ENCODE results near the gene COL12A1. TPM values are rescaled to one million over a fixed set of nuclear protein-coding genes. Genes with fewer than 3 reads are reported as not detected.

COL12A1 gene
- total and polyA plus RNA-seq, 9 donors = 244 to 1,030 (median 553) TPM

GRCh38 chr6:75149240-75149639 is 56.6 kb downstream of the COL12A1 start:
- no peak for DNase-seq
- no CpG with 5 or more reads among the region's 1 CpG for WGBS (ENCODE audit: insufficient coverage)
- Histone ChIP-seq H3K36me3 (ENCODE audit: control insufficient read depth, insufficient read depth, low read length) (peaks cover 23% of the 10 kb centered on the region), H3K4me3 (ENCODE audit: low read length) (no peak overlapping the region), H3K27ac (ENCODE audit: low read length) (peak overlapping the region; percentile 6), H3K27me3 (ENCODE audit: control insufficient read depth, insufficient read depth, low read length) (no peaks in the 10 kb centered on the region), H3K9me3 (replicated peaks; ENCODE audit: control insufficient read depth, low read depth, low read length) (no peaks in the 10 kb centered on the region), H3K4me1 (ENCODE audit: control insufficient read depth, insufficient read depth, low read length) (no peaks in the 10 kb centered on the region)

DNA sequence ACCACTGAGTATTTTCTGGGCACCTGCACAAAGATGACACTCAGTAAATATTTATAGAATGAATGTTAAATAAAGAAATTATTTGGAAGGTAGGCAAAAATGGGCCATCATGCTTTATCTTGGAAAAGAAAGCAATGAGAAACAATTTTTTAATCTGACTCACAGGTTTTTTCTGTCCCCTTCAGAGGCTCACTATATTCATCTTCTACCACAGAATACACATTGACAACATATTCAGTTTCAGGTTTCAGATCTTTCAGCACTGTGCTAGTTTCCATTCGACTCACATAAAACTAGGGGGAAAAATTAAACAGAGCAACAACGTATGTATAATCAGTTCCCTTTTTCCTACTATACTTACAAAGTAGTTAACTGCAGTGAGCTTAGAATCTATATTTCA is 58.3 kb downstream of the COL12A1 start:
- no peak for DNase-seq
- Histone ChIP-seq H3K4me3 (ENCODE audit: low read length) (no peak overlapping the region), H3K9me3 (replicated peaks; ENCODE audit: control insufficient read depth, low read depth, low read length) (no peaks in the 10 kb centered on the region), H3K27me3 (ENCODE audit: control insufficient read depth, insufficient read depth, low read length) (no peaks in the 10 kb centered on the region), H3K36me3 (ENCODE audit: control insufficient read depth, insufficient read depth, low read length) (peaks cover 30% of the 10 kb centered on the region), H3K27ac (ENCODE audit: low read length) (no peak overlapping the region), H3K4me1 (ENCODE audit: control insufficient read depth, insufficient read depth, low read length) (no peaks in the 10 kb centered on the region)
- no CpG with 5 or more reads among the region's 2 CpGs for WGBS (ENCODE audit: insufficient coverage)

DNA sequence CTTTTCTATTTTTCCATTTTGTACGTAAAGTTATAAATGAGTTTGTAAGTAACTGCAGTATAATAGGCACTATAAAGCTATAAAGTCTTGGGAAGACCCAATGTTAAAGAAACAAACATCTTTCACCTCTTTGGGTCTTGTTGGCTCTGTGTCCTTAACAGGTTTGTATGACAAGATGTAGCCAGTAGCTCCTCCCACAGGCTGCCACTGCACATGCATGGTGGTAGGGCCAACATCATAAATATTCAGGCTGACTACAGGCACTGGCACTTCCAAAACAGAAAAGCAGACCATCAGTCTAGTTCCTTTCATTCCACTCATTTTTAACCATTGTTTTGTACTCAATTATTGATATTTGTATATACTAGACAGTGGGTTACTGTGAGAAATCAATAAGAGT is 59.9 kb downstream of the COL12A1 start:
- Histone ChIP-seq H3K4me3 (ENCODE audit: low read length) (no peak overlapping the region), H3K36me3 (ENCODE audit: control insufficient read depth, insufficient read depth, low read length) (peaks cover 31% of the 10 kb centered on the region), H3K4me1 (ENCODE audit: control insufficient read depth, insufficient read depth, low read length) (no peaks in the 10 kb centered on the region), H3K27ac (ENCODE audit: low read length) (no peak overlapping the region), H3K9me3 (replicated peaks; ENCODE audit: control insufficient read depth, low read depth, low read length) (no peaks in the 10 kb centered on the region), H3K27me3 (ENCODE audit: control insufficient read depth, insufficient read depth, low read length) (no peaks in the 10 kb centered on the region)
- WGBS (ENCODE audit: insufficient coverage) = no CpG with 5 or more reads among the region's 1 CpG
- no peak for DNase-seq

DNA sequence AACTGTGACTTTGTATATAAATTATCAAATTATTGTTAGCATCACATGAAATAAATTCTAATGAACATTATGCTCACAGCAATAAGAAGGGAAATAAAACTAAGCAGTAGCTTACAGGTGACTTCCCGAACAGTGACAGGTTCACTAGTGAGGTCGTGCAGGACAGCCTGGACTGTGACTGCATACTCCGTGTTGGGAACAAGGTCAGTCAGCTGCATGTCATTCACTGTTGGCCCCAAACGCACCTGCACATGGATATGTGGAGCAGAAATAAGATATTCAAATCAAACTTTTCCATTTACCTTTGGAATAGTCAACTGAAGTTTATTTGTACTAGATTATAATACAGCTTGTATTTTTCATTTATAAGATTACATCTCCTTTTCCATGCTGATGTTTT is 60.6 kb downstream of the COL12A1 start:
- WGBS (ENCODE audit: insufficient coverage) = 94% methylated on average over 2 of the region's 4 CpGs
- Histone ChIP-seq H3K4me1 (ENCODE audit: control insufficient read depth, insufficient read depth, low read length) (no peaks in the 10 kb centered on the region), H3K4me3 (ENCODE audit: low read length) (no peak overlapping the region), H3K27me3 (ENCODE audit: control insufficient read depth, insufficient read depth, low read length) (no peaks in the 10 kb centered on the region), H3K27ac (ENCODE audit: low read length) (no peak overlapping the region), H3K36me3 (ENCODE audit: control insufficient read depth, insufficient read depth, low read length) (peaks cover 31% of the 10 kb centered on the region), H3K9me3 (replicated peaks; ENCODE audit: control insufficient read depth, low read depth, low read length) (no peaks in the 10 kb centered on the region)
- no peak for DNase-seq

- no peak overlapping the region for H3K27ac ChIP-seq (ENCODE audit: low read length)
- DNase-seq = no peak
- H3K4me3 ChIP-seq (ENCODE audit: low read length) = no peak overlapping the region
- H3K27me3 ChIP-seq (ENCODE audit: control insufficient read depth, insufficient read depth, low read length) = no peaks in the 10 kb centered on the region
- no peaks in the 10 kb centered on the region for H3K9me3 ChIP-seq (replicated peaks; ENCODE audit: control insufficient read depth, low read depth, low read length)
- no CpG with 5 or more reads among the region's 1 CpG for WGBS (ENCODE audit: insufficient coverage)
- H3K4me1 ChIP-seq (ENCODE audit: control insufficient read depth, insufficient read depth, low read length) = no peaks in the 10 kb centered on the region
- H3K36me3 ChIP-seq (ENCODE audit: control insufficient read depth, insufficient read depth, low read length) = peaks cover 34% of the 10 kb centered on the region
Measured at GRCh38 chr6:75144386-75144785, 61.5 kb downstream of the COL12A1 start.

- WGBS (ENCODE audit: insufficient coverage) = no CpG with 5 or more reads among the region's 3 CpGs
- no peak overlapping the region for H3K27ac ChIP-seq (ENCODE audit: low read length)
- DNase-seq = peak; percentile 52
Measured at GRCh38 chr6:75143191-75143590, 62.7 kb downstream of the COL12A1 start.

GRCh38 chr6:75142721-75143120 is 63.1 kb downstream of the COL12A1 start:
- H3K36me3 ChIP-seq (ENCODE audit: control insufficient read depth, insufficient read depth, low read length) = peaks cover 29% of the 10 kb centered on the region

More at GRCh38 chr6:75143191-75143590, 62.7 kb downstream of the COL12A1 start:
- Histone ChIP-seq H3K4me1 (ENCODE audit: control insufficient read depth, insufficient read depth, low read length) (no peaks in the 10 kb centered on the region), H3K36me3 (ENCODE audit: control insufficient read depth, insufficient read depth, low read length) (peaks cover 29% of the 10 kb centered on the region), H3K27me3 (ENCODE audit: control insufficient read depth, insufficient read depth, low read length) (no peaks in the 10 kb centered on the region), H3K4me3 (ENCODE audit: low read length) (no peak overlapping the region), H3K9me3 (replicated peaks; ENCODE audit: control insufficient read depth, low read depth, low read length) (no peaks in the 10 kb centered on the region)

GRCh38 chr6:75135876-75136275 is 70.0 kb downstream of the COL12A1 start:
- Histone ChIP-seq H3K9me3 (replicated peaks; ENCODE audit: control insufficient read depth, low read depth, low read length) (no peaks in the 10 kb centered on the region), H3K27ac (ENCODE audit: low read length) (no peak overlapping the region), H3K4me1 (ENCODE audit: control insufficient read depth, insufficient read depth, low read length) (no peaks in the 10 kb centered on the region), H3K36me3 (ENCODE audit: control insufficient read depth, insufficient read depth, low read length) (peaks cover 21% of the 10 kb centered on the region), H3K27me3 (ENCODE audit: control insufficient read depth, insufficient read depth, low read length) (no peaks in the 10 kb centered on the region), H3K4me3 (ENCODE audit: low read length) (no peak overlapping the region)
- no peak for DNase-seq
- no CpG with 5 or more reads among the region's 3 CpGs for whole genome bisulfite sequencing (ENCODE audit: insufficient coverage)

More at GRCh38 chr6:75142721-75143120, 63.1 kb downstream of the COL12A1 start:
- DNase-seq = no peak
- 64% methylated on average over 2 of the region's 2 CpGs for WGBS (ENCODE audit: insufficient coverage)
- no peak overlapping the region for H3K27ac ChIP-seq (ENCODE audit: low read length)
- H3K9me3 ChIP-seq (replicated peaks; ENCODE audit: control insufficient read depth, low read depth, low read length) = no peaks in the 10 kb centered on the region
- H3K4me3 ChIP-seq (ENCODE audit: low read length) = no peak overlapping the region
- no peaks in the 10 kb centered on the region for H3K4me1 ChIP-seq (ENCODE audit: control insufficient read depth, insufficient read depth, low read length)
- H3K27me3 ChIP-seq (ENCODE audit: control insufficient read depth, insufficient read depth, low read length) = no peaks in the 10 kb centered on the region

DNA sequence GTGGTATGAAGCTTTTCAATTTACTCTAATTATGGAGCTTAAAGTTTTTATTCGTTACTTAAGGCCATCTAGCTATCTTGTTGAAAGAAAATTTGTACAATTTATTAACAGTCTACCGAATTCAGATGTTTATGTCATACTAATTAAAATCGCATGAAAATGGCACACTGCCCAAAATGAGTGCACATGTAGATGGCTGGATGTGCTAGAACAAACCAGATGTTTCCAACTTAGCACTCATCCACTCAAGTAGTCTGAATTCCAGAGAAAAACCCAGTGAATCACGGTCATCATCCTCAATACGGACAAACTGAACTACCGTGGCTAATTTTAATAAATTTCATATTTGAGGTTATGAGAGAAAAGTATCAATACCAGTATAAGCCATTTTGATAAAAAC is 70.4 kb downstream of the COL12A1 start:
- no CpG with 5 or more reads among the region's 6 CpGs for WGBS (ENCODE audit: insufficient coverage)
- peak overlapping the region; percentile 33 for H3K27ac ChIP-seq (ENCODE audit: low read length)
- H3K27me3 ChIP-seq (ENCODE audit: control insufficient read depth, insufficient read depth, low read length) = no peaks in the 10 kb centered on the region
- no peaks in the 10 kb centered on the region for H3K9me3 ChIP-seq (replicated peaks; ENCODE audit: control insufficient read depth, low read depth, low read length)
- H3K4me1 ChIP-seq (ENCODE audit: control insufficient read depth, insufficient read depth, low read length) = no peaks in the 10 kb centered on the region
- DNase-seq = peak; percentile 75
- no peak overlapping the region for H3K4me3 ChIP-seq (ENCODE audit: low read length)
- H3K36me3 ChIP-seq (ENCODE audit: control insufficient read depth, insufficient read depth, low read length) = peaks cover 26% of the 10 kb centered on the region

- Histone ChIP-seq H3K4me3 (ENCODE audit: low read length) (no peak overlapping the region), H3K27ac (ENCODE audit: low read length) (no peak overlapping the region), H3K9me3 (replicated peaks; ENCODE audit: control insufficient read depth, low read depth, low read length) (no peaks in the 10 kb centered on the region), H3K36me3 (ENCODE audit: control insufficient read depth, insufficient read depth, low read length) (peaks cover 20% of the 10 kb centered on the region), H3K4me1 (ENCODE audit: control insufficient read depth, insufficient read depth, low read length) (no peaks in the 10 kb centered on the region), H3K27me3 (ENCODE audit: control insufficient read depth, insufficient read depth, low read length) (no peaks in the 10 kb centered on the region)
- WGBS (ENCODE audit: insufficient coverage) = no CpG with 5 or more reads among the region's 9 CpGs
- DNase-seq = no peak
Measured at GRCh38 chr6:75130784-75131183, 75.1 kb downstream of the COL12A1 start.

DNA sequence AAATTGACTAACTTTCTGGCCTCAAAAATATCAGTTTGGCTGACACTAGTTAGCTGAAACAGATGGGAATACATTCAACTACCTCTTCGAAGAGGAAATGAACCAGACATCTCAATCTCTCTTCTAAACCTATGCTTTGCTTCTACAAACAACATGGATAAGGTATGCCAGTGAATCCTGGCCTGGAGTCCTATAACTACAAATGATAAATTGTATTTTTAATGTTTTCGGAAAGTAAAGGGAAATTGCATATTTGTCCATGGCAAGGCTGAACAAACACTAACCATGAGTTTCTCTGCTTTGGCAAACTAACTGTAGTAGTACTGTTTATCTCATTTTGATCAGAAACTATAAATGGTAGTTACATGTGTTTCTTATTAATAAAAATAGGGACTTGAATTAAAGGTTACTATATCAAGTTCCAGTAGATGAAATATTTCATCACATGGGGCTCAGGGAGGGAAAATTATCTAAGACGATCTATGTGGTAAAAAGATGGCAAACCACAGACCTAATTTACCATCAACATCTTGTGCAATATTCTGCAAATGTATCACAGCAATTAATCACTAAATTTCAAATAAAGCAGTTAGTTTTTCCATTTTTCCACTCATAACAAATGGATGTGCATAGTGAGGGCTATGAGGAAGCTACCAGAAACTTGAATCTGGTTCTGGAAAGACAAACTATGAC is 76.8 kb downstream of the COL12A1 start:
- no peak overlapping the region for H3K27ac ChIP-seq (ENCODE audit: low read length)
- no CpG with 5 or more reads among the region's 3 CpGs for WGBS (ENCODE audit: insufficient coverage)
- H3K36me3 ChIP-seq (ENCODE audit: control insufficient read depth, insufficient read depth, low read length) = peaks cover 18% of the 10 kb centered on the region
- no peaks in the 10 kb centered on the region for H3K27me3 ChIP-seq (ENCODE audit: control insufficient read depth, insufficient read depth, low read length)
- no peak overlapping the region for H3K4me3 ChIP-seq (ENCODE audit: low read length)
- peak; percentile 55 for DNase-seq
- H3K9me3 ChIP-seq (replicated peaks; ENCODE audit: control insufficient read depth, low read depth, low read length) = no peaks in the 10 kb centered on the region
- no peaks in the 10 kb centered on the region for H3K4me1 ChIP-seq (ENCODE audit: control insufficient read depth, insufficient read depth, low read length)
